ENCODE results near the gene AFP.

DNA sequence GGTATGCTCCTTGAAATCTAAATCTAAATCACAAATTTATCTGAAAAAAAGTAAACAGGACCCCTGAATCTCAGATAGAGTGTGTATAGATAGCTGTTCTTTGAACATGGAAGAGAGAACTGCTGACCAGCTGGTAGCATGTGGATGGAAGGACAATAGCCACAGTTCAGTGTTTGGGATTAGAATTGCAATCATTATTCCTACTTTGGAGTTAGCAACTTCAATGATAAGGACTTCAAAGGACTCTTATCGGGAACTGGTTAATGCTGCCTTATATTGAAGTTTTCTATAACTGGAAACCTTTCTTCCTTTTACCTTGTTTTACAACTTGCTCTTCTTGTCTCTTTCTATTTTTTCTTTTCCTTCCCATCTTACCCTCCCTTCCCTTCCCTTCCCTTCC is 50.5 kb downstream of the AFP start:
- TF ChIP-seq POLR2AphosphoS5 (IDR thresholded peaks at IDR 0.05; ENCODE audit: low read depth, low read length) (no peak), POLR2A (IDR thresholded peaks at IDR 0.05; ENCODE audit: low read depth, low read length) (no peak), TAF1 (IDR thresholded peaks at IDR 0.05; ENCODE audit: borderline replicate concordance, low read depth, low read length) (no peak)
